Measurements from ENCODE around the gene NOD1. TPM values are rescaled to one million over a fixed set of nuclear protein-coding genes. Genes with fewer than 3 reads are reported as not detected.
A peak's percentile ranks its signal among the peaks of the same experiment; 100 is the strongest.

The NOD1 gene
- total and polyA plus RNA-seq, 2 donors (not counting 1 experiment from before 2014, with no cell fraction given) = 20.6 to 28.8 TPM

- peaks cover 86% of the 10 kb centered on the region for H3K4me1 Mint-ChIP-seq
- no peaks in the 10 kb centered on the region for H3K9me3 Mint-ChIP-seq (ENCODE audit: insufficient read depth)
- peaks cover 72 to 73% of the 10 kb centered on the region in 2 donors for H3K4me1 ChIP-seq (ENCODE audit: control insufficient read depth in 2 of 2, insufficient read depth in 2 of 2, low read length in 2 of 2)
- no peaks in the 10 kb centered on the region for H3K27me3 ChIP-seq (replicated peaks in 1 of 4; ENCODE audit: control extremely low read depth in 1 of 4, control insufficient read depth in 3 of 4, insufficient read depth in 4 of 4, low read length in 3 of 4)
- intact Hi-C loops (cut with micrococcal nuclease) = loop anchor here (10.0 kb wide), 1 partner anchor 447 kb away; the partner anchor contains the start of genes FKBP14 and PLEKHA8
- ChIA-PET CTCF (no interaction called here), POLR2A (no interaction called here)
- peaks cover 7 to 18% of the 10 kb centered on the region in 2 experiments for H3K36me3 ChIP-seq (replicated peaks in 1 of 2; ENCODE audit: control extremely low read depth in 1 of 2, control insufficient read depth in 1 of 2, extremely low read depth in 1 of 2, insufficient read depth in 2 of 2, low read length in 1 of 2)
- H3K27ac Mint-ChIP-seq = peak overlapping the region; percentile 2
- peaks cover 91% of the 10 kb centered on the region for H3K79me2 ChIP-seq (ENCODE audit: control insufficient read depth, insufficient read depth, low read length)
- no peak overlapping the region for H3K4me3 ChIP-seq (ENCODE audit: control extremely low read depth in 1 of 5, extremely low read depth in 1 of 5, insufficient read depth in 1 of 5, low read depth in 2 of 5, low read length in 4 of 5)
- no peaks in the 10 kb centered on the region for H3K27me3 Mint-ChIP-seq
- WGBS (ENCODE audit: insufficient coverage) = 95% methylated on average over 2 of the region's 4 CpGs
- no peak overlapping the region for H3K4me3 Mint-ChIP-seq
- ATAC-seq (ENCODE audit: low read depth) (no peak), DNase-seq (no peak)
- no peak overlapping the region for H2AFZ ChIP-seq (ENCODE audit: insufficient read depth, low read depth, low read length, poor library complexity, severe bottlenecking)
- no peak for TF ChIP-seq CTCF (IDR thresholded peaks at IDR 0.05)
- TF ChIP-seq EZH2 (IDR thresholded peaks at IDR 0.05; ENCODE audit: borderline replicate concordance, insufficient read depth, low read depth, low read length, poor library complexity, severe bottlenecking) = no peak
- H3K27ac ChIP-seq (ENCODE audit: low read length in 2 of 2) = peak overlapping the region in 1 of 2 donors; percentile 49
- peaks cover 0 to 4% (median 0%) of the 10 kb centered on the region in 3 donors for H3K9me3 ChIP-seq (ENCODE audit: control extremely low read depth in 1 of 3, control insufficient read depth in 2 of 3, insufficient read depth in 1 of 3, low read length in 2 of 3)
- H3K9ac ChIP-seq (ENCODE audit: low read length) = no peak overlapping the region
- H3K4me2 ChIP-seq (replicated peaks; ENCODE audit: low read depth, low read length, poor library complexity, severe bottlenecking) = no peak overlapping the region
- no peaks in the 10 kb centered on the region for H4K20me1 ChIP-seq (ENCODE audit: control insufficient read depth, insufficient read depth, low read length, poor library complexity, severe bottlenecking)
These were observed 6.4 kb downstream of the NOD1 start for GRCh38 chr7:30472081-30472783.

GRCh38 chr7:30471205-30471604, 7.4 kb downstream of the NOD1 start:
- Histone ChIP-seq H3K36me3 (replicated peaks in 1 of 2; ENCODE audit: control extremely low read depth in 1 of 2, control insufficient read depth in 1 of 2, extremely low read depth in 1 of 2, insufficient read depth in 2 of 2, low read length in 1 of 2) (peaks cover 7 to 18% of the 10 kb centered on the region in 2 experiments), H3K4me1 (ENCODE audit: control insufficient read depth in 2 of 2, insufficient read depth in 2 of 2, low read length in 2 of 2) (peaks cover 66% of the 10 kb centered on the region in 2 donors), H3K4me2 (replicated peaks; ENCODE audit: low read depth, low read length, poor library complexity, severe bottlenecking) (no peak overlapping the region), H3K9me3 (ENCODE audit: control extremely low read depth in 1 of 3, control insufficient read depth in 2 of 3, insufficient read depth in 1 of 3, low read length in 2 of 3) (peaks cover 0 to 4% (median 0%) of the 10 kb centered on the region in 3 donors), H3K79me2 (ENCODE audit: control insufficient read depth, insufficient read depth, low read length) (peaks cover 91% of the 10 kb centered on the region), H2AFZ (ENCODE audit: insufficient read depth, low read depth, low read length, poor library complexity, severe bottlenecking) (no peak overlapping the region), H4K20me1 (ENCODE audit: control insufficient read depth, insufficient read depth, low read length, poor library complexity, severe bottlenecking) (no peaks in the 10 kb centered on the region), H3K9ac (ENCODE audit: low read length) (no peak overlapping the region), H3K4me3 (ENCODE audit: control extremely low read depth in 1 of 5, extremely low read depth in 1 of 5, insufficient read depth in 1 of 5, low read depth in 2 of 5, low read length in 4 of 5) (no peak overlapping the region), H3K27ac (ENCODE audit: low read length in 2 of 2) (peak overlapping the region in 1 of 2 donors; percentile 49), H3K27me3 (replicated peaks in 1 of 4; ENCODE audit: control extremely low read depth in 1 of 4, control insufficient read depth in 3 of 4, insufficient read depth in 4 of 4, low read length in 3 of 4) (no peaks in the 10 kb centered on the region)
- POLR2A ChIA-PET = no interaction called here
- Mint-ChIP-seq H3K27ac (peak overlapping the region; percentile 75), H3K4me3 (no peak overlapping the region), H3K9me3 (ENCODE audit: insufficient read depth) (no peaks in the 10 kb centered on the region), H3K4me1 (peaks cover 85% of the 10 kb centered on the region), H3K27me3 (no peaks in the 10 kb centered on the region)
- CTCF ChIA-PET = no interaction called here
- no peak for DNase-seq
- ATAC-seq (ENCODE audit: low read depth) = no peak
- no peak for TF ChIP-seq EZH2 (IDR thresholded peaks at IDR 0.05; ENCODE audit: borderline replicate concordance, insufficient read depth, low read depth, low read length, poor library complexity, severe bottlenecking)
- no peak for TF ChIP-seq CTCF (IDR thresholded peaks at IDR 0.05)
- intact Hi-C loops (cut with micrococcal nuclease) = loop anchor here (10.0 kb wide), 1 partner anchor 446 kb away; the partner anchor contains the start of genes FKBP14 and PLEKHA8
- 80% methylated on average over 1 of the region's 2 CpGs for WGBS (ENCODE audit: insufficient coverage)
